Astrocyte of the cerebellum (primary cell): ENCODE measurements around the gene C2CD3.
"Not testable (repeated sequence)": the region's sequence is repeated elsewhere in the genome, so short reads cannot be mapped to it uniquely, and the experiment has no call there.

ENCODE experiments used
- DNase-seq: peaks from one replicate; pipeline ENCODE4 v3.0.0-alpha.2; 2011; ENCODE audit warnings: low read depth
- H3K4me3 ChIP-seq: 2 replicates; pipeline ENCODE4 v1.5.1; 2011; ENCODE audit warnings: mild to moderate bottlenecking, low read depth, low read length, moderate library complexity
- CTCF ChIP-seq: IDR thresholded peaks from 2 replicates; pipeline ENCODE4 v1.5.1; 2012; ENCODE audit warnings: low read length, low read depth, moderate library complexity, mild to moderate bottlenecking; ENCODE audit errors: missing control alignments
- in situ Hi-C: cut with HindIII; loops from 2 replicates; pipeline ENCODE4 v1.10.0; 2017; ENCODE audit warnings: low sequenced_read_pairs

C2CD3 gene

GRCh38 chr11:74072721-74073120, 98.1 kb downstream of the C2CD3 start:
- no peak for DNase-seq
- in situ Hi-C loops = loop anchor here (5.0 kb wide), 2 partner anchors 60 to 100 kb away; partner anchors contain the start of genes C2CD3 and PPME1
- no peak for TF ChIP-seq CTCF
- H3K4me3 ChIP-seq = no peak overlapping the region

- in situ Hi-C loops = loop anchor here (5.0 kb wide), 2 partner anchors 60 to 100 kb away; partner anchors contain the start of genes C2CD3 and PPME1
- TF ChIP-seq CTCF = no peak
- DNase-seq = no peak
- no peak overlapping the region for H3K4me3 ChIP-seq
Measured at GRCh38 chr11:74072286-74072685, 98.5 kb downstream of the C2CD3 start.

GRCh38 chr11:74070723-74071492, 99.9 kb downstream of the C2CD3 start:
- no peak for TF ChIP-seq CTCF
- H3K4me3 ChIP-seq = no peak overlapping the region
- in situ Hi-C loops = loop anchor here (5.0 kb wide), 2 partner anchors 59 to 101 kb away; partner anchors contain the start of genes C2CD3 and PPME1
- DNase-seq = no peak

GRCh38 chr11:74069146-74070046, 101.4 kb downstream of the C2CD3 start:
- TF ChIP-seq CTCF = no peak
- no peak for DNase-seq
- in situ Hi-C loops = loop anchor here (5.0 kb wide), 2 partner anchors 57 to 103 kb away; partner anchors contain the start of genes C2CD3 and PPME1
- H3K4me3 ChIP-seq = no peak overlapping the region

- H3K4me3 ChIP-seq, DNase-seq, in situ Hi-C loops: not testable (repeated sequence)
Measured at GRCh38 chr11:74066663-74067062, 104.1 kb downstream of the C2CD3 start.

- in situ Hi-C loops, DNase-seq, H3K4me3 ChIP-seq: not testable (repeated sequence)
Measured at GRCh38 chr11:74065534-74065933, 105.3 kb downstream of the C2CD3 start.

GRCh38 chr11:74063628-74064027, 107.2 kb downstream of the C2CD3 start:
- in situ Hi-C loops = not testable (repeated sequence)

GRCh38 chr11:74061599-74061998, 109.2 kb downstream of the C2CD3 start:
- in situ Hi-C loops, H3K4me3 ChIP-seq, DNase-seq: not testable (repeated sequence)

More at GRCh38 chr11:74063628-74064027, 107.2 kb downstream of the C2CD3 start:
- H3K4me3 ChIP-seq, DNase-seq: not testable (repeated sequence)
